HG02870 (cell line): ENCODE data around the gene CHD1.

Experiments used
- ATAC-seq: cut with Tn5 transposase; IDR thresholded peaks from one replicate; pipeline ENCODE4 v1.9.1; 2021; ENCODE audit warnings: mild to moderate bottlenecking, moderate library complexity; ENCODE audit not compliant: unreplicated experiment

The CHD1 gene

DNA sequence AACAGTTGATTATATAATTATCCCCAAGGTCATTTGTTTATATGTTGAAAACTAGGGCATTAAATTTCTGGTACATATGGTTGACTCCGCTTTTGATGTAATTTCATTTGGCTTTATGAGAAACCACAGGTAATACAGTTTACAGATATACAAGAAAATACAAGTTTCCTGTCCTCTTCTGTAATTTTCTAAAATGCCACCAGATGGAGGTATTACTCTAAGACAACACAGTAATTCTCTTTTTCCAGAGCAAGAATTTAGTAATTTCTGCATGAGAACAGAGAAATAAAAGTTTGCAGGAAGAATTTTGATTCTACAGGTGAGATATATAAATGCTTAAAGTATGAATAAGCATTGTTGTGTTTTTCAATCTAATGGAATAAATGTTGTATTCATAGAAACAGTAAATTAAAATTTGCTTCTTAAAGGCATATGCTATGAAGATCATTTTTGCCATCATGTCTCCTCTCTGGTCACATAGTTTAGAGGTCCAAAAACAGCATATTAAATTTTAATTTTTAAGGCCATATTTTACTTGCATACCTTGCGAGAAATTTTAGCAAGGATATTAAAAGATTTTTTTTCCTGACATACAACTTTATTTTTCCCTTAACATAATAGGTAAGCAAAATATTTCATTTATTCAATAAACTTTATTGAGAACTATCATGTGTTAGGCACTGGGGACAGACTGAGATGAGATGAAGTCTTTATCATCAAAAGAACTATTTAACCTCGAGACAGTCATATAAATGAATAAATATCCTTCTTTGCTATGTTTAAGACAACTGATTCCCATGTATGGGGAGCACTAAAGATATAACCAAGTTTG lies 22.7 kb downstream of the CHD1 start:
- peak; percentile 45 for ATAC-seq

DNA sequence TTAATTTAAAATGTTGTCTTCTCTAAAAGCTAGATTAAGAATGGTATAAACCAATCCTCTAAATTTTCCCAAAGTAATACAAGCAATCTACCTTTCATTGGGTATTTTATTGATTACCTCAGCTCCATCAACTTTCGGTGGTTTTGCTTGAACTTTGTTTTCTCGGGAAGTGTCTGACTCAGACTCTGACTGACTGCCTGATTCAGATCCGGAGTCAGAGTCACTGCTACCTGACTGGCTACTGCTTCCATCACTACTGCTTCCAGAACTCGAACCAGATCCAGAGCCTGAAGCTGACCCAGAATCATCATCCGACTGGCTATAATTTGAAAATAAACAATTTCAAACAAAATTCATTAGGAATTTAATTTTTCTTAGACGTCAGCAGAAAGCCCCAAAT lies 24.0 kb downstream of the CHD1 start:
- ATAC-seq: no peak

DNA sequence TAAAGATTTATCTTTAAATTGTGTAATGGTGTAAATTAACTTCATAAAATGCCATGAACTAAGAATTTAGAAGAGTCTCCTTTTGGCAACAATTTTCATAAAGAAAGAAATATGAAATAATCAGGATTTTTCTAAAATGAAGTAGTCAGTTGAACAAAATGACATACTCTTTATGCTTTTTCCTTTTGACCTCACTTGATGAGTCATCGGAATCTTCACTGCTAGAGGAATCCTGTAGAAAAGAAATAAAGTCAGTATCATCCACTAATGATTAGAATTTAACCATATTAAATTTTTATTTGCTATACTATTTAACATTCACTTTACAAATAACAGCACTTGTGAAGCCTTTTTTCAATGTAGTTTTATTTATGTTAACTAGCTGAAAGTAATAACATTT lies 26.1 kb downstream of the CHD1 start:
- ATAC-seq: no peak

DNA sequence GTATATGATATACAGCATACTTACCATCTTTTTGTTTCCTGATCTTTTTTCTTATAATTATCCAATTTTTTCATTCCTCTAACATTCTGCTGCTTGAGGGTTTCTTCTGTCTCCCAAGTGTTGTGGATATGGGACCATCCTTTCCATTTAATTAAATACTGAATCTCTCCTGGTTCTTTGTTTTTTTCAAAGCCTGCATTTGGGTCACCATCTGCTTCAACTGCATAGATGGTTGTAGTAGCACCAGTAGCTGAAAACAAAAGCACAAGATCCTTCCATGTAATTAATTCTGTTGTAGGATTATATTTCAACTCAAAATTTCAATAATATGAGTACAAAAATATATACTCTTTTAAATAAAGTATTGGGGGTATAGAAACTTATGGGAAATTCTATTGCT lies 29.4 kb downstream of the CHD1 start:
- no peak for ATAC-seq

DNA sequence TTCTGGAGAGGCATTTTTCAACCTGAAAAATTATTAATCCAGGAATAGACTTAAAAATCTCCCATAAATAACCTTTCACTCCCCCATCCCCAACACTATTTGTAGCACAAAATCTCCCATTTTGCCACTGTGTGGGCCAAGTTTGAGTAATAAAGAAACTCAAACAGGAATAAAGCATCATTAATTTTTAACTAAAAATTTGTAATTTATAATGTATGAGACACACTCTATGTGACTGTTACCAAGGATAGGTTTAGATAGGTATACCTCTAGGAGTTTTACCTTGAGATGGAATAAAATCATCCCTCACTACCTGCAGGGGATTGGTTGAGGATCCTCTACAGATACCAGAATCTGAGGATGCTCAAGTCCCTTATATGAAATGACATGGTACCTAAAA lies 30.1 kb downstream of the CHD1 start:
- ATAC-seq: no peak

DNA sequence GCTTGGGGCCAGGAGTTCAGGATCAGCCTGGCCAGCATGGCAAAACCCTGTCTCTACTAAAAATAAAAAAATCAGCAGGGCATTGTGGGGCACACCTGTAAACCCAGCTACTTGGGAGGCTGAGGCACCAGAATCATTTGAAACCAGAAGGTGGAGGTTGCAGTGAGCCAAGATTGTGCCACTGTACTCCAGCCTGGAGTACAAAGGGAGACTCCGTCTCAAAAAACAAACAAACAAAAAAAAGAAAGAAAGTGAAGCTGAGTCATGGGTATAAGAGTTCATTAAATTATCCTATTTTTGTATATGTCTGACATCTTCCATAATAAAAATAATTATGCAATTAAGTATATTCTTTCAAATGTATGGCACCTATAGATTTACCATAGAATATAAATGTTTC lies 37.2 kb downstream of the CHD1 start:
- ATAC-seq: no peak

DNA sequence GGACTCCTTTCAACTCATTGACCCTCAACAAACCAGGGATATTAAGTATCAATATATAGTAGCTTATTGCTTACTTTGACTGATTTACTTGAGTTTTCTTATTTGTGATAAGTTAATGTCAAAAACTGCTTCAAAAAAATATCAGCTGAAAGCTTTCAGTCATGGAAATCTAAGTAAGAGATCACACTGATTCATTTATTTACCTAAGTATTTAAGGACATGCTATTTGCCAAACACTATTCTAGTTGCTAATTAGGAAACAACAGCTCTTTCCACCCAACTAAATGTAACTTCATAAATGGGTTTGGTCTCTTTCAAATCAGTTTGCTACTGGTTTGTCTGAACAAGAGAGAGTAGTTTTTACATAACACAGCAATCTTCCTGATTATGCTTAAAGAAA lies 48.2 kb downstream of the CHD1 start:
- no peak for ATAC-seq

DNA sequence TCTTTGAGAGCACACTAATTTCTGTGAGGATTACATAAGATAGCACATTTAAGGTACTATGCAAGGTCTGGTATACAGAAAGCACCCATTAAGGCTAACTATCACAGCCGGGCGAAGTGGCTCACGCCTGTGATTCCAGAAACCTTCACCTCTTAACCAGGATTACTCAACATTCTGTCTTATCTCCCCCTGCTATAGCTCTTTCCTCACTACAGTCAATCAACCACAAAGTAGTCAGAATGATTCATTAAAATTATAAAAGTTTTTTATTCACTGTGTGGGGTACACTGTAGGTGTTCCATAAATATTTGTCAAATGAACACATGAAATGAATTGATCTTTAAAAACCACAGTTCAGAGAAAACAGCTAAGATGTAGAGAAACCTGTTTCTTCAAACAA lies 48.7 kb downstream of the CHD1 start:
- no peak for ATAC-seq

DNA sequence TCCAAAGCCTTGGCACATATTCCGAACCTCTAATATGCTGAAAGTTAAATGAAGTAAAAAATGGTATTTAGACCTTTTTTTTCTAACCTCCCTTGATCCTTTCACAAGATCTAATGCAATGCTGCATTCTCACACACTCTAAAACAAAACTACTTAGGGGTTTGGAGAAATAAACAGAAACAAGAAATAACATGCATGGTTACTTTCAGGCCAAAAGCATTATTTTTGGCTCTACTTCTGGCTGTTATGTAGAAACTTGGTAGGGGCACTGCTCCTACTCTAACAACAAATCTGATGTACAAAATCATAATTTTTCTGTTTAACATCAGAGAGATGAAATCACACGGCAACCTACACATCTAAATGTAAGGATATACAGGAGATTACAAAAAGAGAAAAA lies 51.2 kb downstream of the CHD1 start:
- ATAC-seq: no peak

DNA sequence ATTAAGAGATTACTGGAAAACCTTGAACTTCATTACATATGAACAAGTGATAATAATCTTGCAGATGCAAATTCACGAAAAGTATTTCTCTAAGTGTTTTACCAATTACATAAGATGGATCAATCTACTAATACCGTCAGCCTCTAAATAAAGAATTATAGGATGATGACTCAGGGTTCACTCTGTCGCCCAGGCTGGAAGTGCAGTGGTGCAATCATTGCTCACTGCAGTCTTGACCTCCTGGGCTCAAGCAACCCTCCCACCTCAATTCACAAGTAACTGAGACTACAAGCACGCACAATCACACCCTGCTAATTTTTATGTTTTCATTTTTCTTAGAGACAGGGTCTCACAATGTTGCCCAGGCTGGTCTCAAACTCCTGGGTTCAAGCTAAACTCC lies 56.1 kb downstream of the CHD1 start:
- ATAC-seq: no peak

DNA sequence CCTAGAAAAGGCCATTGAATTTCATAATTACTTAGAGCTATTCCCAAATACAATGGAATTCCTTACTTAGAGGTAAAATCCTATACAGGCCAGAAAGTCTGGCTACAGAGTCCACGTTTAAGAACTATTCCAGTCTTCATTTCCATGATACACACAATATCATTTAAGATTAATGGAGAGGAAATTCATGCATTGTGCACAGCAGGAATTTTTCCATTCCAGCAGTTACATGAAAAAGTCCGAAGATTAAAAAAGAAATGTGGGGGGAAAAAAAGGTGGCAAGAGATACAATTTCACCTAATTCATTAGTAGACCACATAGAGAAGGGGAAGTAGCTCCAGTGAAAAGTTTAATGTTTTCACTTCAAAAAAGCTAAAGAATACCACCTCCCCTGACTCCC lies 63.1 kb downstream of the CHD1 start:
- no peak for ATAC-seq

DNA sequence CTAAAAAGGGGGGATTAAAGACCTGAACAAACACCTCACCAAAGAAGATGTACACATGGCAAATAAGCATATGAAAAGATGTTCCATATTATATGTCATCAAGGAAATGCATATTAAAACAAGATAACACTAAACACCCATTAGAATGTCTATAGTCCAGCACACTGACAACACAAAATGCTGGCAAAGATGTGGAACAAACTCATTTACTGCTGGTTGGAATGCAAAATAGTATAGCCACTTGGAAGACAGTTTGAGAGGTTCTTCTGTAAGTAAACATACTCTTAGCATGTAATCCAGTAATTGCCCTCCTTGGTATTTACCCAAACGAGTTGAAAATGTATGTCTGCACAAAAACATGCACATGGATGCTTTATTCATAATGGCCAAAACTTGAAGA lies 81.8 kb downstream of the CHD1 start:
- no peak for ATAC-seq

DNA sequence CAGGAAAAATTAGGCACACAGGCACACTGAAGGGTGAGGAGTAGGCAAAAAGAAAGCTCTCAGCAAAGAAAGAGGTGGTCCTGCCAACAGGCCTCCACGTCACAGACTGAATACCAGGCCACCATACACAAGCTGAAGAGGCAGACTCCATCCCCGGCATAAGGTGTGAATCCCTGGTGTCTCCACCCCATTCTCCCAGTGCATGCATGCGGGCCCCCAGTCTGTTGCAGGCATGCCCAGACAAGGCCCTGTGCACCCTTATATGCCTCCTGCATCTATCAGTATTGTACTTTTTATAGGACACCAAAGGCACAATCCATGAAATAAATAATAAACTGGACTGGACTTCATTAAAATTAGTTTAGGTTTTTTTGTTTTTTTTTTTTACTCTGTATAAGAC lies 82.3 kb downstream of the CHD1 start:
- no peak for ATAC-seq

DNA sequence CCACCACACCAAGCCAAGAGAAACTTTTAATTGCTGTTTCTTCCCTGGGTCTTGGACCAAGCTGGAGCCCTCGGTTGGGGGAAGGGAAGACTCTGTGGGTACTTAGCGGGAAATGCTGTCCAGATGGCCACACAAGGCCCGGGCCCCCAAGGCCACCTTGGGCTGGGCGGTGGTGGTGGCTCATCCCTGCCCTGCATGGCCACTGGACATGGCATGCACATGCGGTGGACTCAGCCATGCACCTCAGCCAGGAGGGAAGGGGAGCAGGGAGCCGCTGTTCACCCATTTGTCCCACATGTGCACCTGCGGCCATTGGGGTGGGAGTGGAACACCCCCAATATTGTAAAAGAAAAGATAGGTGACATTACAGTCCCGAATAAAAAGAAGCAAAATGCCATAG lies 82.9 kb downstream of the CHD1 start:
- ATAC-seq: no peak

DNA sequence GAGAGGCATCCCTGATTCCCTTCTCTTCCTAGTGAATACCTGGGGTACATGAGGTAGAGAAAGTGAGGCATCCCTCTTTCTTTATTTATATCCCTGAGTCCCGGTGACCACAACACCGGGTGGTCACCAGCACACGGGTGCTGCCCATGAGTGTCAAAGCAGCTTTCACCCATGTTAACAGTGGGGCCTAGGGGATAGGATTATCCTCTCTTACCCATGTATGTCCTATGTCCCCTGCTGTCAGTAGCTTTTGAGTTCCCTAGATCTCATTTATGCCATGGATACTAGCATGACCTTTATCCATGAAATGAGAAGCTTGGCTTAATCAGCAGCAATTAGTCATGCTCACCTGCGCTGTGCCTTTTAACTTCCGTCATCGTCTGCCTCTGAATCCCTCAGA lies 83.9 kb downstream of the CHD1 start:
- ATAC-seq: no peak

DNA sequence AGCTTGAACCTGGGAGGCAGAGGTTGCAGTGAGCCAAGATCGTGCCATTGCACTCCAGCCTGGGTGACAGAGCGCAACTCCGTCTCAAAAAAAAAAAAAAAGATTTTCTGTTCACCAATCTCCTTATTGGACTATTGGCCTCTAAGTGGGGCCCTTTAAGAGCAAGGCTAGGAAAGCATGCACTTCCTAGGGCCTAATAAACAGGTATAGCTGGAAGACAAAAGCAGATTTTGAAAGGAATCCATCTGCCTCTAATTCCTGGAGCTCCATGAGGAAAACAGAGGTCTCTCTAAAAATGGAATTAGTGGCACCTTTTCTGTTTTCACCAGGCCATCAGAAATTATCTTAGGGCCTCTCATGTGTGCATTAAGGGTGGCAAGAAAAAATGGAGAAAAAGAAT lies 85.3 kb downstream of the CHD1 start:
- no peak for ATAC-seq

DNA sequence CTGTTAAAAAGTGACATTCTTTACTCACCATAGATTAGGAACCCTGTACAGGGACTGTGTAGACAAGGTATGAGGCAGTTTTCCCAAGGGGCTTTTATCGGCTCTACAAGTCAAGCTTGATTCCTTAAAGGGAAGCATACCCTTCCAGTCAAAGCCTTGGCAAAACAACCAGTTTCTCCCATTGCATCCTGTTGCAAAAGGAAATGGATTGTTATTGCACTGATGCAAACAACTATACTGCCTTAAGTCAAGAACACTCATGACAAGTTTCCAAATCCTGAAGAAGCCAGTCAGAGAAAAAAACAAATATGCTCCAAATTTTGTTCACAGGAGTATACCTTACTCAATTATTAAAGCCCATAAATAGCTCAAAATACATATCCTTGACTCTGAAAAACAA lies 87.9 kb downstream of the CHD1 start:
- no peak for ATAC-seq

DNA sequence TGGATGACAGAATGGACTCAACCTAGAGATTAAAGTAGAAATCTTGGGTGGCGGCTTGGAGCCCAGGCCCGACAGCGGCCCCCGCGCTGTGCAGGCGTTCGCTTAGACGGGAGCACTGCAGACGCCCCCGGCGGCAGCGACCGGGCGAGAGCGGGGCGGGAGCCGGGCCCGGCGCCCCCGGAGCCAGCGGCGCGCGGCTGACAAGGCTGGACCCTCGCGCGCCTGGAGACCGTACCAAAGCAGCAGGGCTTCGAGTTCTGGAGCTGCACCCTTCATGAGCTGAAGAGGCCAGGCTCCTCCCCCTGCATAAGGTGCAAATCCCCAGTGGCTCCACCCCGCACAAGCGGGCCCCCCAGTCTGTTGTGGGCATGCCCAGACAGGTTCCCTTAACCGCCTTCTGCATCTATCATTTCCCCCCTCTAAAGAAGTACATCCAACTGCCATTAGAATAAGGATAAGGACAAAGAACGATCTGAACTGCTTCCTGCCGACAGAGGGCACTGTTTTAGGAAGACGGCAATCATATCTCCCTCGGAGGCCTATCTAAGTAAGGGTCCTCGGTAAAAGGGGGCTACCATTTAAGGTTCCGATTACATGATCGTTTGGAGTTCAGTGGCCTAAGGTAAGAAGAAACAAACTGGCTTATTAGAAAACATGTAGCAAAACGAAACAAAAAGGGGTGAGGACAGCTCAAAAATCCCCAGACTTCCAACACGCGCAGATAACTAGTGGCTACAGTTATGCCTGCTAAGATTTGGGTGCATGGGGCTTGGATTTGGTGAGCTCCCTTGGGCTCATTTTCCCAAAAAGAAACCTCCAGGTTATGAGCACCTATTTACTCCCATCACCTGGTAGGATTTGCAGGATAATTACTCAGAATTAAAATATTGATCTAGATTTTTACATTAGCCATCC lies 89.1 kb downstream of the CHD1 start:
- no peak for ATAC-seq

DNA sequence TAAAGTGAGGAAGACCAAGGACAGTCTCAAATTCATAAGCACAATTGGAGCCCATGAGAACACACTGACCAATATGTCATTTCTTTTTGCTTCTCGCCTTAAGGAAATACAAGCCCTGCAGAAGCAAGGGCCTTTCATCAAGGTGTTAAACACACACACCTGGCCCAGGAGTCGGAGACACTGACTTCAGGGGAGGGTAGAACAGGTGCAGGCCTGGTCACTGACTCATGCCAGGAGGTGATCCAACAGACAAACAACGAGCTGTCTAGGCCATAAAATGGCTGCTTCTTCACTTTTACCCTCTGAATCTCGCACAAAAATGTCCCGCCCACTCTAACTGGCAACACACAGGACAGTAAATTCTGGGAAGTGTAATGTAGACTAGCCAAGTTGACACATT lies 92.6 kb downstream of the CHD1 start:
- ATAC-seq: no peak

DNA sequence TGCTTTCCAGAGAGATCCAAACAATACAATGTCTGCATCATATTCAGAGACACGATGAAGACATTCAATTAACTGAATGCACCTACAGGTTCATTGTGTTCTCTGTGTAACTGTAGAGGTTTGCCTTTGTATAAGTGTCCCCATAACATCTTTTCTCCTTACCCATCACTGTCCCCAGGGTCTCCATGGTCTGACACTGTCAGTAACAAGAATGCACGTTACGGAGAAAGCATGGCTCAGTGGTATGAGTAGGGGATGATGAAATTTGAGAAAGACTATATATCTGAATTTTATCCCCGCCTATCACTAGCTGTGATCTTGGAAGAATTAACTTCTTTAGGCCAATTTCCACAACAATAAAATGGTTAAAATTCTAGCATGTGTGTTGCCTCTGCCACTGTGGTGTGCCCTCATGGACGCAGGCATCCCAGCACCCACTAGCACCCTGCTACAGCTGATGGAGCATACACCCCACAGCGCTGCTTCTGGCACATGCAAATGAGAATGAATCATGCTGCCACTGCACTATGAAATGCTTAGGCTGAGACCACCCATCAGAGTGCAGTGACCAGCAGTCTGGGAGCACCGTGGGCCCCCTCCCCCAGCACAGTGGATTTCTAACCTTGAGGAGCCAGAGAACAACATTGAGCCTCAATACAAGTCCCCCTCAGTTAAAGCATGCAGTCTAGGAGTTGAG lies 101.1 kb downstream of the CHD1 start:
- ATAC-seq: no peak

DNA sequence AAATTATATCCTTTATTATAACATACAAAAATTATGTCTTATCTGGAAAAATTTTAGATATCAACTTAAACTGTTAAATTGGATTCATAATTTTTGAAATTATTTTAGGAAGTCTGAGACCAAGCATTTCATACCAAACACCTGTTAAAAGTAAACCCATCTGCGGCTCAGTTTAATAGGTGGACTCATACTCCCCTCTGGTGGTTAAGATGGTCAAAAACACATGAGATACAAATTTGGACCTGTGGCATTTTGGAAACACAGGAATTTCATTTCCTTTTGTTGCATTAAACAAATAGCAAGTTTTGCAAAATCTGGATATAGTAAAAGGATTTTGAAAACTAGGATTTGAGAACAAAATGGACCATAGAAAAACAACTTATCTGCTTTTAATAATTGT lies 101.6 kb downstream of the CHD1 start:
- no peak for ATAC-seq
